ENCODE data around the gene UQCC3. TPM values are rescaled to one million over a fixed set of nuclear protein-coding genes. Genes with fewer than 3 reads are reported as not detected.
"Not testable (repeated sequence)": the region's sequence is repeated elsewhere in the genome, so short reads cannot be mapped to it uniquely, and the experiment has no call there.

Gene UQCC3
- total RNA-seq, 2 donors from 2014 or later: 10.4 to 12.9 TPM

GRCh38 chr11:62689421-62690183 is 18.1 kb downstream of the UQCC3 start, which contains the start of gene LRRN4CL:
TSS of gene LRRN4CL (minus strand) at chr11:62689530. CDS start at chr11:62688508, 1,022 bp downstream.
- Histone ChIP-seq H3K27ac (no peak within 1 kb of the TSS), H3K4me3 (no peak within 1 kb of the TSS)
- 39 to 60% methylated on average over 11 of the region's 11 CpGs for WGBS, 2 donors

GRCh38 chr11:62693624-62694023 is 22.2 kb downstream of the UQCC3 start:
- not testable (repeated sequence) for ATAC-seq; H3K36me3 ChIP-seq (replicated peaks in 1 of 2; ENCODE audit: insufficient read depth in 1 of 2, low read depth in 2 of 2)
- intact Hi-C loops (cut with DNase I): loop anchor here (10.0 kb wide), 1 partner anchor 279 kb away; the partner anchor contains the start of gene SCGB1A1

More at GRCh38 chr11:62689421-62690183, 18.1 kb downstream of the UQCC3 start, which contains the start of gene LRRN4CL:
- Histone ChIP-seq H3K9me3 (no peaks in the 10 kb centered on the region), H3K4me1 (no peaks in the 10 kb centered on the region), H3K36me3 (replicated peaks in 1 of 2; ENCODE audit: insufficient read depth in 1 of 2, low read depth in 2 of 2) (peaks cover 0 to 4% of the 10 kb centered on the region in 2 donors), H3K27me3 (peaks cover 0 to 8% of the 10 kb centered on the region in 2 donors)
- ATAC-seq (peak; percentile 54), DNase-seq (peak in 3 of 4 donors; percentile 42 to 59 (median 52))
- no peak for TF ChIP-seq POLR2A (IDR thresholded peaks at IDR 0.05)
- TF ChIP-seq CTCF (IDR thresholded peaks at IDR 0.05): no peak
- intact Hi-C loops (cut with DNase I): loop anchor here (10.0 kb wide), 1 partner anchor 275 kb away; the partner anchor contains the start of gene SCGB1A1

GRCh38 chr11:62694455-62695167 is 23.1 kb downstream of the UQCC3 start:
- DNase-seq (peak; percentile 82 to 88 (median 84)), ATAC-seq (peak; percentile 82)
- Histone ChIP-seq H3K27ac (no peak overlapping the region), H3K27me3 (no peaks in the 10 kb centered on the region), H3K4me1 (no peaks in the 10 kb centered on the region), H3K9me3 (no peaks in the 10 kb centered on the region), H3K36me3 (replicated peaks in 1 of 2; ENCODE audit: insufficient read depth in 1 of 2, low read depth in 2 of 2) (peaks cover 0 to 4% of the 10 kb centered on the region in 2 donors), H3K4me3 (no peak overlapping the region)
- intact Hi-C loops (cut with DNase I): loop anchor here (10.0 kb wide), 1 partner anchor 280 kb away; the partner anchor contains the start of gene SCGB1A1
- TF ChIP-seq POLR2A (IDR thresholded peaks at IDR 0.05) (no peak), CTCF (IDR thresholded peaks at IDR 0.05) (peak; percentile 59 to 79 (median 74))
- WGBS, 2 donors: 39 to 49% methylated on average over 14 of the region's 14 CpGs

More at GRCh38 chr11:62693624-62694023, 22.2 kb downstream of the UQCC3 start:
- 66 to 83% methylated on average over 4 of the region's 4 CpGs for WGBS, 2 donors
- H3K4me3 ChIP-seq, H3K9me3 ChIP-seq, DNase-seq, H3K4me1 ChIP-seq, H3K27ac ChIP-seq, H3K27me3 ChIP-seq: not testable (repeated sequence)

- 86 to 95% methylated on average over 11 of the region's 11 CpGs for WGBS, 2 donors
- no peak for DNase-seq
- Histone ChIP-seq H3K36me3 (replicated peaks in 1 of 2; ENCODE audit: insufficient read depth in 1 of 2, low read depth in 2 of 2) (peaks cover 0 to 2% of the 10 kb centered on the region in 2 donors), H3K27ac (no peak overlapping the region), H3K4me1 (peaks cover 23% of the 10 kb centered on the region), H3K9me3 (no peaks in the 10 kb centered on the region), H3K4me3 (no peak overlapping the region), H3K27me3 (no peaks in the 10 kb centered on the region)
- ATAC-seq: no peak
- intact Hi-C loops (cut with DNase I): no loop called here
- no peak for TF ChIP-seq POLR2A (IDR thresholded peaks at IDR 0.05)
- TF ChIP-seq CTCF (IDR thresholded peaks at IDR 0.05): no peak
These were observed 30.8 kb downstream of the UQCC3 start for GRCh38 chr11:62702246-62702645.

GRCh38 chr11:62703921-62704320 is 32.4 kb downstream of the UQCC3 start:
- H3K27me3 ChIP-seq; H3K4me3 ChIP-seq; H3K9me3 ChIP-seq; H3K36me3 ChIP-seq (replicated peaks in 1 of 2; ENCODE audit: insufficient read depth in 1 of 2, low read depth in 2 of 2); ATAC-seq; intact Hi-C loops (cut with DNase I); DNase-seq: not testable (repeated sequence)
- H3K27ac ChIP-seq: peak overlapping the region in 1 of 4 donors; percentile 15
- peaks cover 40% of the 10 kb centered on the region for H3K4me1 ChIP-seq
- 88 to 95% methylated on average over 4 of the region's 4 CpGs for WGBS, 2 donors
